ENCODE measurements around the gene RCSD1.

Gene RCSD1

DNA sequence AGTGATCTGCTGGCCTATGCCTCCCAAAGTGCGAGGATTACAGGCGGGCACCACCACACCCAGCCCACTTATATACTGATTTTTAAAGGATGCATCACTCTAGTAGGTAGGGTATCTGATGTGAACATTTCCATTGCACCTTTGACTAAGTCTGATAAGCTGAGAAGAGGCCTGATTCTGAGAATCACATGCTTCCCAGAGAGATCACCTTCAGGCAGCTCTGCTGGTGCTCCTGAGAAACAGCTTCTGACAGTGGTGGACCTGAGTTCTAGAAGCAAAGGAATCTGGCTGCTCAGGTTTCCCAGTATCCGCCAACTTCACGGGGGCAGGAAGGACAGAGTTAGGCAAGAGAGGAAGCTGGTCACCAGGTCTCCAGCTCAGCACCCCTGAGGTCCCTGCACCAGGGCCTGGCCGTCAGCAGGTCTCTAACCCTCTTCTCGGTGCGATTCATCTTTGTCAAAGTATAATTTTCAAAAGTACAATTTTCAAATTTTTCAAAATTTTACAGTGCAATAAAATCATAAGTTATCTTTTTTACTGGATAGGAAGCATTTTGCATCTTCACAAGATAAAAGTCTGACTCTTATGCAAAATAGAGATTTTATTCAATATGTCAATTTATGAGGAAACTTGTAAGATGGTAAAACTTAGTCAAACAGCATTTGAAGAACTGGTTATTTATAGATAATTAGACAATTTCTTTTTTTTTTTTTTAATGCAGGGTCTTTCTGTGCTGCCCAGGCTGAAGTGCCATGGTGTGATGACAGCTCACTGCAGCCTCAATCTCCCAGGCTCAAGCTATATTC is 65.9 kb downstream of the RCSD1 start:
- no peak overlapping the region for H3K14ac ChIP-seq (ENCODE audit: low read length)
- H4K91ac ChIP-seq (ENCODE audit: low read depth, low read length, poor library complexity): no peak overlapping the region
- H3K4ac ChIP-seq (ENCODE audit: low read length): no peak overlapping the region
- H3K9me3 ChIP-seq (replicated peaks in 1 of 2; ENCODE audit: control insufficient read depth in 2 of 2, insufficient read depth in 1 of 2, low read depth in 1 of 2, low read length in 2 of 2): no peaks in the 10 kb centered on the region
- DNase-seq (ENCODE audit: low spot score): no peak
- peaks cover 0 to 12% (median 0%) of the 10 kb centered on the region in 3 experiments for H3K27me3 ChIP-seq (ENCODE audit: control insufficient read depth in 3 of 3, insufficient read depth in 3 of 3, low read depth in 1 of 3, low read length in 3 of 3)
- H3K4me2 ChIP-seq (ENCODE audit: insufficient read depth, low read length, poor library complexity, severe bottlenecking): no peak overlapping the region
- no peak overlapping the region for H3K23ac ChIP-seq (ENCODE audit: low read depth, low read length, poor library complexity)
- no peak overlapping the region for H3K27ac ChIP-seq (replicated peaks; ENCODE audit: low read length)
- H3K4me1 ChIP-seq (ENCODE audit: control insufficient read depth in 2 of 2, insufficient read depth in 1 of 2, low read depth in 1 of 2, low read length in 2 of 2): peaks cover 0 to 1% of the 10 kb centered on the region in 2 donors
- H3K4me3 ChIP-seq (ENCODE audit: low read length in 2 of 2): no peak overlapping the region
- no peaks in the 10 kb centered on the region for H3K36me3 ChIP-seq (replicated peaks in 1 of 2; ENCODE audit: control insufficient read depth in 2 of 2, insufficient read depth in 2 of 2, low read length in 2 of 2)
- no peak overlapping the region for H2BK12ac ChIP-seq (ENCODE audit: low read length)
- no peak overlapping the region for H2AK5ac ChIP-seq (ENCODE audit: low read depth, low read length)
- no peak overlapping the region for H3K18ac ChIP-seq (ENCODE audit: low read length)
- no peak overlapping the region for H3K9ac ChIP-seq (ENCODE audit: low read depth, low read length, poor library complexity)
- no peak overlapping the region for H2BK15ac ChIP-seq (ENCODE audit: low read length)
- no peaks in the 10 kb centered on the region for H3K79me1 ChIP-seq (ENCODE audit: low read depth, low read length)
- no peak overlapping the region for H2BK120ac ChIP-seq (ENCODE audit: low read depth, low read length)
- no peak overlapping the region for H4K8ac ChIP-seq (ENCODE audit: low read depth, low read length)
- WGBS, 2 donors (ENCODE audit: extremely low coverage in 2 of 2, insufficient read length in 2 of 2, insufficient replicate concordance in 1 of 2): no CpG with 5 or more reads among the region's 7 CpGs
- H2BK5ac ChIP-seq (ENCODE audit: low read length): no peak overlapping the region
- no peak overlapping the region for H2AFZ ChIP-seq (ENCODE audit: low read length)

DNA sequence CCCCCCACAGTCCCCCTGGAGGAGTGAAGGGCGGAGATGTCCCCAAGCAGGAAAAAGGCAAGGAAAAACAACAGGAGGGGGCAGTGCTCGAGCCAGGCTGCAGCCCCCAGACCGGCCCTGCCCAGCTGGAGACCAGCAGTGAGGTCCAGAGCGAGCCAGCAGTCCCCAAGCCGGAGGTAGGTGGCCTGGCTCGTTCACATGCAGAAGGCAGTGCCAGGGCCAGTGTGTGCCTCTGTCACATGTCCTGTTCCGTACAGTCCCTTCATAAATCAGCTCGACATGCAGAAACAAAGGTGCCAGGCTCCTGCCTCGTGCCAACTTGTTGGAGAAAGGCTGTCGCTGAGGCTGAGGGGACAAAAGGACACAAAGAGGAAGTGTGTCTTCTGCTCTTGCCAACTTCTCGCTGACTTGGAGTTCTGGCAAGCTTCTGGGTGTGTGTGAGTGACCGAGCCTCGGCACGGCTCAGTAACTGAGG is 67.7 kb downstream of the RCSD1 start:
- peaks cover 0 to 15% (median 0%) of the 10 kb centered on the region in 3 experiments for H3K27me3 ChIP-seq (ENCODE audit: control insufficient read depth in 3 of 3, insufficient read depth in 3 of 3, low read depth in 1 of 3, low read length in 3 of 3)
- H2AFZ ChIP-seq (ENCODE audit: low read length): no peak overlapping the region
- no peak overlapping the region for H3K4ac ChIP-seq (ENCODE audit: low read length)
- no peak overlapping the region for H2BK5ac ChIP-seq (ENCODE audit: low read length)
- H3K4me1 ChIP-seq (ENCODE audit: control insufficient read depth in 2 of 2, insufficient read depth in 1 of 2, low read depth in 1 of 2, low read length in 2 of 2): peaks cover 0 to 1% of the 10 kb centered on the region in 2 donors
- no peak overlapping the region for H3K23ac ChIP-seq (ENCODE audit: low read depth, low read length, poor library complexity)
- no peaks in the 10 kb centered on the region for H3K9me3 ChIP-seq (replicated peaks in 1 of 2; ENCODE audit: control insufficient read depth in 2 of 2, insufficient read depth in 1 of 2, low read depth in 1 of 2, low read length in 2 of 2)
- no peak overlapping the region for H3K14ac ChIP-seq (ENCODE audit: low read length)
- H3K4me3 ChIP-seq (ENCODE audit: low read length in 2 of 2): no peak overlapping the region
- no peak overlapping the region for H3K4me2 ChIP-seq (ENCODE audit: insufficient read depth, low read length, poor library complexity, severe bottlenecking)
- peak overlapping the region; percentile 11 for H2AK5ac ChIP-seq (ENCODE audit: low read depth, low read length)
- WGBS, 2 donors (ENCODE audit: extremely low coverage in 2 of 2, insufficient read length in 2 of 2, insufficient replicate concordance in 1 of 2): no CpG with 5 or more reads among the region's 14 CpGs
- H2BK12ac ChIP-seq (ENCODE audit: low read length): no peak overlapping the region
- H3K36me3 ChIP-seq (replicated peaks in 1 of 2; ENCODE audit: control insufficient read depth in 2 of 2, insufficient read depth in 2 of 2, low read length in 2 of 2): no peaks in the 10 kb centered on the region
- H3K18ac ChIP-seq (ENCODE audit: low read length): peak overlapping the region; percentile 24
- H2BK15ac ChIP-seq (ENCODE audit: low read length): no peak overlapping the region
- H3K9ac ChIP-seq (ENCODE audit: low read depth, low read length, poor library complexity): peak overlapping the region; percentile 54
- H4K91ac ChIP-seq (ENCODE audit: low read depth, low read length, poor library complexity): no peak overlapping the region
- no peak overlapping the region for H3K27ac ChIP-seq (replicated peaks; ENCODE audit: low read length)
- H3K79me1 ChIP-seq (ENCODE audit: low read depth, low read length): no peaks in the 10 kb centered on the region
- H2BK120ac ChIP-seq (ENCODE audit: low read depth, low read length): no peak overlapping the region
- no peak for DNase-seq (ENCODE audit: low spot score)
- H4K8ac ChIP-seq (ENCODE audit: low read depth, low read length): no peak overlapping the region

DNA sequence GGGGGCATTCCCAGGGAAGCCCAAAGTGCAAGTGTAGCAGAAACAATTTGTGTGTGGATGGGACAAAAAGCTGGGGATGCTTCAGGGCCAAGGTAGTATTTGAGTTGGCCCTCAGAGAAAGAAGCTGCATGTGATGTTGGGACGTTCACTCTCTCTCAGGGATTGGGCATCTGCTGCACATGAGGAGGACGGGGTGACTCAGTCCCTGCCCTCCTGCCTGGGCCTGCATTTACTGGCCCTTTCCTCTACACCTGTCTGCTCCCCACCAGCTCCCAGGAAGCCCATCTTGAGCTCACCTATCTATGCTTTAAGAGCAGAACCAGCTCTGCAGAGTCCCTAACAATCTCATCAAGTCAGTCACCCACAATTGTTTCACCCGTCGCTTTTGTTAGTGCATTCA is 68.3 kb downstream of the RCSD1 start:
- no CpG with 5 or more reads among the region's 4 CpGs for WGBS, 2 donors (ENCODE audit: extremely low coverage in 2 of 2, insufficient read length in 2 of 2, insufficient replicate concordance in 1 of 2)
- H3K18ac ChIP-seq (ENCODE audit: low read length): no peak overlapping the region
- H2BK120ac ChIP-seq (ENCODE audit: low read depth, low read length): no peak overlapping the region
- no peak overlapping the region for H3K4me2 ChIP-seq (ENCODE audit: insufficient read depth, low read length, poor library complexity, severe bottlenecking)
- H2BK5ac ChIP-seq (ENCODE audit: low read length): no peak overlapping the region
- H4K91ac ChIP-seq (ENCODE audit: low read depth, low read length, poor library complexity): no peak overlapping the region
- no peak overlapping the region for H3K14ac ChIP-seq (ENCODE audit: low read length)
- H3K27me3 ChIP-seq (ENCODE audit: control insufficient read depth in 3 of 3, insufficient read depth in 3 of 3, low read depth in 1 of 3, low read length in 3 of 3): peaks cover 0 to 13% (median 0%) of the 10 kb centered on the region in 3 experiments
- H2BK12ac ChIP-seq (ENCODE audit: low read length): no peak overlapping the region
- no peak overlapping the region for H2AFZ ChIP-seq (ENCODE audit: low read length)
- H2AK5ac ChIP-seq (ENCODE audit: low read depth, low read length): no peak overlapping the region
- H3K23ac ChIP-seq (ENCODE audit: low read depth, low read length, poor library complexity): no peak overlapping the region
- H4K8ac ChIP-seq (ENCODE audit: low read depth, low read length): no peak overlapping the region
- no peak overlapping the region for H3K4me3 ChIP-seq (ENCODE audit: low read length in 2 of 2)
- no peaks in the 10 kb centered on the region for H3K36me3 ChIP-seq (replicated peaks in 1 of 2; ENCODE audit: control insufficient read depth in 2 of 2, insufficient read depth in 2 of 2, low read length in 2 of 2)
- no peak overlapping the region for H2BK15ac ChIP-seq (ENCODE audit: low read length)
- H3K79me1 ChIP-seq (ENCODE audit: low read depth, low read length): no peaks in the 10 kb centered on the region
- no peak for DNase-seq (ENCODE audit: low spot score)
- no peak overlapping the region for H3K27ac ChIP-seq (replicated peaks; ENCODE audit: low read length)
- peaks cover 0 to 1% of the 10 kb centered on the region in 2 donors for H3K4me1 ChIP-seq (ENCODE audit: control insufficient read depth in 2 of 2, insufficient read depth in 1 of 2, low read depth in 1 of 2, low read length in 2 of 2)
- H3K4ac ChIP-seq (ENCODE audit: low read length): no peak overlapping the region
- H3K9me3 ChIP-seq (replicated peaks in 1 of 2; ENCODE audit: control insufficient read depth in 2 of 2, insufficient read depth in 1 of 2, low read depth in 1 of 2, low read length in 2 of 2): no peaks in the 10 kb centered on the region
- no peak overlapping the region for H3K9ac ChIP-seq (ENCODE audit: low read depth, low read length, poor library complexity)

DNA sequence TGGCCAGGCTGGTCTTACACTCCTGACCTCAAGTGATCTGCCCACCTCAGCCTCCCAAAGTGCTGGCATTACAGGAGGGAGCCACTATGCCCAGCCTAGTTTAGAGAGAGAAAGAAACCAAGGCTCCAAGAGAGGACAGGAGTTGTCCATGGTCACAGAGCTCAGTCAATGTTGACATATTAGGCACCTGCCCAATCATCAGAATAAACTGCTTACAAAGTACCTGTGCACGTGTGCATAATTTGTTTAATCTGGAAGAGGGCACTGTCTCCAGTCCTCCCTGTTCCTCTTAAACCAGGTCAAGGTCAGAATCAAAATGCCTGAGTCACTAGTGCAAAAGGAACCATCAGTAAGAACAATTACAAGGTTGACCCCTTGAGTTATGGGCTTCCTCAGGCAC is 71.5 kb downstream of the RCSD1 start:
- no peak overlapping the region for H3K27ac ChIP-seq (replicated peaks; ENCODE audit: low read length)
- H2BK15ac ChIP-seq (ENCODE audit: low read length): no peak overlapping the region

More for the DNA sequence above, 71.5 kb downstream of the RCSD1 start:
- Histone ChIP-seq H4K8ac (ENCODE audit: low read depth, low read length) (no peak overlapping the region), H3K9me3 (replicated peaks in 1 of 2; ENCODE audit: control insufficient read depth in 2 of 2, insufficient read depth in 1 of 2, low read depth in 1 of 2, low read length in 2 of 2) (no peaks in the 10 kb centered on the region), H3K23ac (ENCODE audit: low read depth, low read length, poor library complexity) (no peak overlapping the region), H3K18ac (ENCODE audit: low read length) (no peak overlapping the region), H3K4me3 (ENCODE audit: low read length in 2 of 2) (no peak overlapping the region), H3K36me3 (replicated peaks in 1 of 2; ENCODE audit: control insufficient read depth in 2 of 2, insufficient read depth in 2 of 2, low read length in 2 of 2) (no peaks in the 10 kb centered on the region), H3K14ac (ENCODE audit: low read length) (no peak overlapping the region), H2AK5ac (ENCODE audit: low read depth, low read length) (no peak overlapping the region), H2BK5ac (ENCODE audit: low read length) (no peak overlapping the region), H3K4me1 (ENCODE audit: control insufficient read depth in 2 of 2, insufficient read depth in 1 of 2, low read depth in 1 of 2, low read length in 2 of 2) (peaks cover 6 to 9% of the 10 kb centered on the region in 2 donors), H4K91ac (ENCODE audit: low read depth, low read length, poor library complexity) (no peak overlapping the region), H2AFZ (ENCODE audit: low read length) (no peak overlapping the region), H3K79me1 (ENCODE audit: low read depth, low read length) (no peaks in the 10 kb centered on the region), H2BK120ac (ENCODE audit: low read depth, low read length) (no peak overlapping the region), H3K4ac (ENCODE audit: low read length) (no peak overlapping the region), H2BK12ac (ENCODE audit: low read length) (no peak overlapping the region), H3K9ac (ENCODE audit: low read depth, low read length, poor library complexity) (no peak overlapping the region), H3K4me2 (ENCODE audit: insufficient read depth, low read length, poor library complexity, severe bottlenecking) (no peak overlapping the region), H3K27me3 (ENCODE audit: control insufficient read depth in 3 of 3, insufficient read depth in 3 of 3, low read depth in 1 of 3, low read length in 3 of 3) (peaks cover 0 to 30% (median 0%) of the 10 kb centered on the region in 3 experiments)
- no CpG with 5 or more reads among the region's 1 CpG for WGBS, 2 donors (ENCODE audit: extremely low coverage in 2 of 2, insufficient read length in 2 of 2, insufficient replicate concordance in 1 of 2)
- no peak for DNase-seq (ENCODE audit: low spot score)
